Measurements from ENCODE around the gene APLN.

Gene APLN

GRCh38 chrX:129614481-129615255 is 40.1 kb downstream of the APLN start:
- H3K4me1 ChIP-seq (ENCODE audit: control insufficient read depth, low read length) = no peaks in the 10 kb centered on the region
- H3K4me2 ChIP-seq (ENCODE audit: low read length) = no peak overlapping the region
- no peak overlapping the region for H3K27ac ChIP-seq (ENCODE audit: low read depth, low read length)
- no peaks in the 10 kb centered on the region for H3K79me2 ChIP-seq (ENCODE audit: control insufficient read depth, low read length)
- H4K20me1 ChIP-seq (ENCODE audit: control insufficient read depth, insufficient read depth, low read depth, low read length) = no peaks in the 10 kb centered on the region
- H3K4me3 ChIP-seq (ENCODE audit: low read length) = no peak overlapping the region
- TF ChIP-seq, protein P1, sequence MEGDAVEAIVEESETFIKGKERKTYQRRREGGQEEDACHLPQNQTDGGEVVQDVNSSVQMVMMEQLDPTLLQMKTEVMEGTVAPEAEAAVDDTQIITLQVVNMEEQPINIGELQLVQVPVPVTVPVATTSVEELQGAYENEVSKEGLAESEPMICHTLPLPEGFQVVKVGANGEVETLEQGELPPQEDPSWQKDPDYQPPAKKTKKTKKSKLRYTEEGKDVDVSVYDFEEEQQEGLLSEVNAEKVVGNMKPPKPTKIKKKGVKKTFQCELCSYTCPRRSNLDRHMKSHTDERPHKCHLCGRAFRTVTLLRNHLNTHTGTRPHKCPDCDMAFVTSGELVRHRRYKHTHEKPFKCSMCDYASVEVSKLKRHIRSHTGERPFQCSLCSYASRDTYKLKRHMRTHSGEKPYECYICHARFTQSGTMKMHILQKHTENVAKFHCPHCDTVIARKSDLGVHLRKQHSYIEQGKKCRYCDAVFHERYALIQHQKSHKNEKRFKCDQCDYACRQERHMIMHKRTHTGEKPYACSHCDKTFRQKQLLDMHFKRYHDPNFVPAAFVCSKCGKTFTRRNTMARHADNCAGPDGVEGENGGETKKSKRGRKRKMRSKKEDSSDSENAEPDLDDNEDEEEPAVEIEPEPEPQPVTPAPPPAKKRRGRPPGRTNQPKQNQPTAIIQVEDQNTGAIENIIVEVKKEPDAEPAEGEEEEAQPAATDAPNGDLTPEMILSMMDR (IDR thresholded peaks at IDR 0.05; ENCODE audit: low read depth, low read length, poor library complexity, severe bottlenecking) = no peak
- no peak for TF ChIP-seq EZH2phosphoT487 (IDR thresholded peaks at IDR 0.05; ENCODE audit: borderline replicate concordance, low read length)
- H3K27me3 ChIP-seq (ENCODE audit: control insufficient read depth, low read length) = no peaks in the 10 kb centered on the region
- no peaks in the 10 kb centered on the region for H3K9me2 ChIP-seq (replicated peaks; ENCODE audit: control insufficient read depth, low read length)
- no peaks in the 10 kb centered on the region for H3K9me3 ChIP-seq (ENCODE audit: control insufficient read depth, insufficient read depth, low read length)
- no peaks in the 10 kb centered on the region for H3K36me3 ChIP-seq (ENCODE audit: control insufficient read depth, low read length)
- H3F3A ChIP-seq (ENCODE audit: control insufficient read depth, insufficient read depth) = no peaks in the 10 kb centered on the region

- H3K27ac ChIP-seq (ENCODE audit: low read depth, low read length) = no peak overlapping the region
- no peak overlapping the region for H3K4me3 ChIP-seq (ENCODE audit: low read length)
- no peaks in the 10 kb centered on the region for H3K9me2 ChIP-seq (replicated peaks; ENCODE audit: control insufficient read depth, low read length)
- TF ChIP-seq, protein P1 (IDR thresholded peaks at IDR 0.05; ENCODE audit: low read depth, low read length, poor library complexity, severe bottlenecking) = no peak
- TF ChIP-seq EZH2phosphoT487 (IDR thresholded peaks at IDR 0.05; ENCODE audit: borderline replicate concordance, low read length) = no peak
- no peak overlapping the region for H3K4me2 ChIP-seq (ENCODE audit: low read length)
- H4K20me1 ChIP-seq (ENCODE audit: control insufficient read depth, insufficient read depth, low read depth, low read length) = no peaks in the 10 kb centered on the region
- H3K27me3 ChIP-seq (ENCODE audit: control insufficient read depth, low read length) = no peaks in the 10 kb centered on the region
- H3K36me3 ChIP-seq (ENCODE audit: control insufficient read depth, low read length) = no peaks in the 10 kb centered on the region
- no peaks in the 10 kb centered on the region for H3K4me1 ChIP-seq (ENCODE audit: control insufficient read depth, low read length)
- H3K9me3 ChIP-seq (ENCODE audit: control insufficient read depth, insufficient read depth, low read length) = no peaks in the 10 kb centered on the region
- no peaks in the 10 kb centered on the region for H3K79me2 ChIP-seq (ENCODE audit: control insufficient read depth, low read length)
- no peaks in the 10 kb centered on the region for H3F3A ChIP-seq (ENCODE audit: control insufficient read depth, insufficient read depth)
Measured at GRCh38 chrX:129613596-129613995, 41.2 kb downstream of the APLN start.

DNA sequence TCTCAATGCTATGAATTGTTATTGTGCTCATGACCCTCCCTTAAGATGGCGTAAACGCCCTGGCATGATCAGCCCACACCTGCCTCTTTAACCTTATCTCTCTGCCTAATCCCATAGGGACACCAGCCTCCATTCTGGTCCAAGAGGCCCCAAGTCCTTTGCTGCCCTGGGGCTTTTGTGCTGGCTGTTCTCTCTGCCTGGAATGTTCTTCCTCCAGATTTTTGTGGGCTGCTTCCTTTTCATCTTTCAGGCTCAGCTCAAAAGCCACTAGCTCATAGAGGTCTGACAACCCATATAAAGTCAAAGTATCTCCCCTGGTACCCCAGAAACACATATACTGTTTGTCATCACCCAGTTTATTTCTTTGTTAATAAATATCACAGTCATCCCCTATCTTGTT is 42.4 kb downstream of the APLN start:
- no peaks in the 10 kb centered on the region for H3F3A ChIP-seq (ENCODE audit: control insufficient read depth, insufficient read depth)
- H3K4me1 ChIP-seq (ENCODE audit: control insufficient read depth, low read length) = no peaks in the 10 kb centered on the region
- H3K9me3 ChIP-seq (ENCODE audit: control insufficient read depth, insufficient read depth, low read length) = no peaks in the 10 kb centered on the region
- H3K9me2 ChIP-seq (replicated peaks; ENCODE audit: control insufficient read depth, low read length) = no peaks in the 10 kb centered on the region
- no peaks in the 10 kb centered on the region for H3K36me3 ChIP-seq (ENCODE audit: control insufficient read depth, low read length)
- H3K27ac ChIP-seq (ENCODE audit: low read depth, low read length) = no peak overlapping the region
- H3K79me2 ChIP-seq (ENCODE audit: control insufficient read depth, low read length) = no peaks in the 10 kb centered on the region
- no peak overlapping the region for H3K4me3 ChIP-seq (ENCODE audit: low read length)
- H3K27me3 ChIP-seq (ENCODE audit: control insufficient read depth, low read length) = no peaks in the 10 kb centered on the region
- H4K20me1 ChIP-seq (ENCODE audit: control insufficient read depth, insufficient read depth, low read depth, low read length) = no peaks in the 10 kb centered on the region
- no peak overlapping the region for H3K4me2 ChIP-seq (ENCODE audit: low read length)
- no peak for TF ChIP-seq EZH2phosphoT487 (IDR thresholded peaks at IDR 0.05; ENCODE audit: borderline replicate concordance, low read length)
- TF ChIP-seq, protein P1 (IDR thresholded peaks at IDR 0.05; ENCODE audit: low read depth, low read length, poor library complexity, severe bottlenecking) = no peak
